GM12801 (cell line): Measurements from ENCODE around the gene MAPK1.

ENCODE experiments used
- CTCF ChIP-seq: IDR thresholded peaks from one replicate; pipeline ENCODE4 v1.5.1; 2011; ENCODE audit warnings: control low read depth; ENCODE audit not compliant: insufficient read length; ENCODE audit errors: extremely low read depth

Gene MAPK1

GRCh38 chr22:21862386-21863245 lies 4.8 kb downstream of the MAPK1 start:
- no peak for TF ChIP-seq CTCF

GRCh38 chr22:21861851-21862250 lies 5.6 kb downstream of the MAPK1 start:
- no peak for TF ChIP-seq CTCF

GRCh38 chr22:21861264-21861848 lies 6.1 kb downstream of the MAPK1 start:
- TF ChIP-seq CTCF: no peak

GRCh38 chr22:21860491-21861039 lies 6.9 kb downstream of the MAPK1 start:
- TF ChIP-seq CTCF: no peak

- TF ChIP-seq CTCF: no peak
These were observed 9.2 kb downstream of the MAPK1 start for GRCh38 chr22:21858025-21858764.

GRCh38 chr22:21857481-21857914 lies 9.9 kb downstream of the MAPK1 start:
- no peak for TF ChIP-seq CTCF

- TF ChIP-seq CTCF: no peak
These were observed 10.6 kb downstream of the MAPK1 start for GRCh38 chr22:21856868-21857267.
